Hematopoietic multipotent progenitor cell treated with erythropoietin and hydrocortisone succinate and interleukin-3 and kit ligand, for 8 days (in vitro differentiated cells): ENCODE data around the gene ETFB.
A peak's percentile ranks its signal among the peaks of the same experiment; 100 is the strongest.

Experiments used
- DNase-seq: peaks from one replicate; pipeline ENCODE4 v3.0.0-alpha.2; 2015

The ETFB gene

GRCh38 chr19:51325161-51325976, 40.8 kb downstream of the ETFB start:
- no peak for DNase-seq

DNA sequence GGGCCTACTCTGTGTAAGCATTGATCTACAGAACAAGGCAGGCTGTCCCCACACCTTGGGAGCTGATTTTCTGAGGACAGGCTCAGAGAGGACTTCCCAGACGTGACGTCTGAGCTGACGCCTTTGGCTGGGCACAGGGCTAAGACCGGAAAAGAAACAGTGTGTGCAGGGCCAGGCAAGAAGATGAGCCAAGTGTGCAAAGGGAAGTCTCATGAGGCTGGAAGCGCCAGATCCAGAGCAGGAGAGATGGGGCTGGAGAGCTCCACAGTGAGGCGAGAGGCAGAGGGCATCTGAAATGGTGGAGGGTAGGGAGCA, 42.1 kb downstream of the ETFB start:
- no peak for DNase-seq

DNA sequence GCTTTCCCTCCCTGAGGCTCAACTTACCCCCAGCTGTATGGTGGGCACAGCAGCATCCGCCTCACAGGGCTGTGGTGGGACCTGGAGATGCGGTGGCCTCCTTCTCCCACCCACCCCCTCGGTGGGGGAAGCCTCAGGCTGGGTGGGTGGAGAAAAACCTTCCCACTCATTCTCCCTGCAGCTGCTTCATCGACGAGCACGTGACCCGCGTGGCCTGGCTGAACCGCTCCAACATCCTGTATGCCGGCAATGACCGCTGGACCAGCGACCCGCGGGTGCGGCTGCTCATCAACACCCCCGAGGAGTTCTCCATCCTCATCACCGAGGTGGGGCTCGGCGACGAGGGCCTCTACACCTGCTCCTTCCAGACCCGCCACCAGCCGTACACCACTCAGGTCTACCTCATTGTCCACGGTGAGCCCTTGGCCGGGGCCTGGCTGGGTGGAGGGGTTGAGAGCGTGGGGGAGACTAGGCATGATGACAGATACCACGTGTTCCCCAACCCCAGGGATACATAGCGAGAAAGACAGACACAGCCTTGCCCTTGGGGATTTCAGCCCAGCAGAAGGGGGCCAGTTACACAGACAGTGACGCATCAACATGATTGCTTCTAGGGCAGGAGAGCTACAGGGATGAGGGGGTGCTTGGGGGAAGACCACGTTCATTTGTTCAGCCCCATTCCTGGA, 42.6 kb downstream of the ETFB start:
- DNase-seq, result no peak

GRCh38 chr19:51321799-51322198, 44.4 kb downstream of the ETFB start:
- DNase-seq, result no peak

- no peak for DNase-seq
Observed at GRCh38 chr19:51320280-51320657, 45.9 kb downstream of the ETFB start.

- no peak for DNase-seq
Observed at GRCh38 chr19:51319649-51320279, 46.4 kb downstream of the ETFB start.

- DNase-seq, result no peak
Observed at GRCh38 chr19:51318687-51319648, 47.2 kb downstream of the ETFB start.

GRCh38 chr19:51317968-51318367, 48.2 kb downstream of the ETFB start:
- no peak for DNase-seq

DNA sequence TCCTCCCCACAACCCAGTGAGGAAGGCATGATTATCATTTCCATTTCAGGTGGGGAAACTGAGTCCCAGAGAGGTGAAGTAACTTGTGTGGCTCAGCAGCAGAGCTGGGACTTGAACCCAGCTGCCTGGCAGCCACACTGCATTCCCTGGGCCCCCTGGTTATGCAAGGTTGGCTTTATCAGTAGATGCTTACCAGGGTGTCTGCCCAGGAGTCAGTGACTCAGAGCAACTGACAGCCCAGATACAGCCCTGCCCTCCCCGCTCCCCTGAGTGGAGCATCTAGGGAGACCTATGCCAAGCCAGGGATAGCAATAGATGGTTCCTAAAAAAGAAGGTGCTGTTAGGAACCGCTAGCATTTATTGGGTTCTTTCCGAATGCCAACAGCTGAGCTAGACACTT, 48.8 kb downstream of the ETFB start:
- peak; percentile 56 for DNase-seq

DNA sequence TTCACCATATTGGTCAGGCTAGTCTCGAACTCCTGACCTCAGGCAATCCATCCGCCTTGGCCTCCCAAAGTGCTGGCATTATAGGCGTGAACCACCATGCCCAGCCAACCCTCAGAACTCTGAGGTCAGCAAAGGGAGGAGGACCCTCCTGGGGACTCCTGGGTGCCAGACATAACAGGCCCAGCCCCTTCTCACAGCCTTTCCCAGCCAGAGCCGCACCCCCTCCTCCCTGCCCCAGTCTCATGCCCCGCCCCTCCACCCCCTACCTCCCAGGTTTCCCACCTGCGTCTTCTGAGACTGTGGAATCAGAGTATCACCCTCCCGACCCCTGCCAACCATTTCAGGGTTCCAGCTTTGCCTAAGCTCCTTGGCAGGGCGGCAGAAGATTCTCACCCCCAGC, 49.5 kb downstream of the ETFB start:
- no peak for DNase-seq

DNA sequence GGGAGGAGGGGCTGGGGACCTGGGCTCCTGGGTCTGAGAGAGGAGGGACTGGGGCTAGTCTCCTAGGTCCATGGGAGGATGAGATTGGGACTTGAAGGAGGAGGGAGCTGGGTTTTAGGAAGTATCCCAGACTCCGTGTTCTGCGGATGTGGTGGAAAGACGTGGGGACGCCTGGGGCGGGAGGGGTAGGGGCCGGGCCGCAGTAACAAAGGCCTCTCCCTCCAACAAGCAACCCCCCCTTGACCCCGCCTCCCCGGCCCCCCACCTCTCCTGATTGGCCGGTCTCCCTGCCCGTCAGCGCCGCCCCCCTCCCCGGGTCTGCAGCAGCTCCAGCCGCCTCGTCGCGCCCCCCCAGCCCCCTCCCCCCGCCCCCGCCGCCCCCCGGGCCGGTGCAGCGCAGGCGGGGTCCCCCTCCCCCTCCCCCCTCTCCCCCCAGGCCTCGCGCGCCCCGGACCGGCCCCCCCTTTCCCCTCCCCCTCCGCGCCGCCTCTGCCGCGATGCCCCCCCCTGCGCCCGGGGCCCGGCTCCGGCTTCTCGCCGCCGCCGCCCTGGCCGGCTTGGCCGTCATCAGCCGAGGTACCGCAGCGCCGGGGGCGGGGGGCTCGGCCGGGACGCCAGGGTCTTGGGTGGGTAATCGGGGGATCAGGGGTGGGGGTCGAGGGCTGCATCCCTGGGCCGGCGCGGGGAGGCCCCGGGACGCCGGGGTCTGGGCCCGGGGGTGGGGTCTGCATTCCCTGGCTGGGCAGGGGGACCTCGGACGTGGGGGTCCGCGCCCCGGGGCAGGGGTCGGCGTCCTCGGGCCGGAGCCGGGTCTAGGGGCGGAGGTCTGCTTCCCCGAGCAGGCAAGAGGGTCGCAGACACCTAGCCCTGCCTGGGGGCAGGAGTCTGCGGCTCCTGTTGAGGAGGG, 54.6 kb downstream of the ETFB start, which contains the start of gene IGLON5:
Gene IGLON5, plus strand, starts transcription at position 294 of the 907 bp plus-strand sequence. Its CDS starts 204 bp downstream, at position 498.
- no peak for DNase-seq

DNA sequence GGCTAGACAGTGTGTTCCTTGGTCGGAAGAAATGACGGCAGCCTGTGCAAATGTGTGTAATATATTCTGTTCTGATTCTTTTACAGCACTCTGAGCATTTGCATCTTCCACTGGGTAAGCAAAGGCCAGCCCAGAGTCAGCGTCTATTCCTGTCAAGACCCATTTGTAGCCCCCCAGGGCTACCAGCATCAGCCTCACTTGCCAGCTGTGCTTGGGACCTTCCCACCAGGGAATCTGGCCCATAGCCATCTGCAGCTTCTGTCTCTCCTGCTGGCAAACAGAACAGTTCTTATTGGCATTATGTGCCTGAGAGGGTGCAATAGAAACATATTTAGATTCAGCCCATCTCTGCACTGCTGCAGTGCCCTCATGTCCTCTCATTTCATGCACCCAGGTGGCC, 60.7 kb downstream of the ETFB start:
- no peak for DNase-seq

DNA sequence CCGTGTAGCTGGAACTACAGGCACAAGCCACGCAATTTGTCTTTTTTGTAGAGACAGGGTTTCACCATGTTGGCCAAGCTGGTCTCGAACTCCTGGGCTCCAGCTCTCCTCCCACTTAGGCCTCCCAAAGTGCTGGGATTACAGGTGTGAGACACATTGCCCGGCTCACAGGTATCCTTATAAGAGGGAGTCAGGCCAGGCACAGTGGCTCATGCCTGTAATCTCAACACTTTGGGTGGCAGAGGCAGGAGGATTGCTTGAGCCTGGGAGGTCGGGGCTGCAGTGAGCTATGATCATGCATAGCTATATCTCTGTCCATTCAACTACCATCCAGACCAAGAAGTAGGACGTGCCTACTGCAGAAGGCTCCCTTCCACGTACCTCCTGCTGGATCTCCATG, 64.9 kb downstream of the ETFB start:
- no peak for DNase-seq

- no peak for DNase-seq
Observed at GRCh38 chr19:51297406-51297805, 68.8 kb downstream of the ETFB start.

DNA sequence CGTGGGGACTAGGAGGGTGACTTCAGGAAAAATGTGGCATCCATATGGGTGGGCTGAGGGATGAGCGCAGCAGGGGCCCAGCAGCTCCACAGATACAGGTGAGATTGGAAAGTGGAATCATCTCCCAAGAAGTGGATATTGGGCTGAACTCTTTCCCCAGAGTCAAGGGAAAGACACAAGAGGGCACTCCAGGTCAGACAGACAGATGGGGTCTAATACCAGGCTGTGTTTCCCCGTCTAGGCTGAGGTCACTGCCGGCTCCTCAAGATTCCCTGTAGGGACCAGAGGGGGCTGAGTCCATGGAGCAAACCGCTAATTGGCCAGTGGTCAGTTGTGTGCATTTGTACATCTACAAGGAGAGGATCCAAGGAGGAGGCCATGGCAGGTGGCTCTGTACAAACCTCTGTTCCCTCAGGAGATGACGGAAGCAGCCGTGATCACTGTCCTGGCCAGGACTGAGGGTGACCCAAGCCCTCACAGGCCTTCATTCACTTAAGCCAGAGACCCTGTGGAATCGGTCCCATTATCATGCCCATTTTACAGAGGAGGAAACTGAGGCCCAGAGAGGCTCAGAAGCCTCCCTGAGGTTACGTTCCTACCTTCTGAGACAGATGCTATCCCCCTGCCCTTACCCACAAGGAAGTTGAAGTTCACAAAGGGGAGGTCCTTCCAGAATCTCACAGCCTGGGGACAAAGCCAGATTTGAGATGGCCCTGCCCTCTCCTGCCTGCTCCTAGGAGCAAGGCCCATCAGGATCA, 69.7 kb downstream of the ETFB start:
- DNase-seq, result no peak

DNA sequence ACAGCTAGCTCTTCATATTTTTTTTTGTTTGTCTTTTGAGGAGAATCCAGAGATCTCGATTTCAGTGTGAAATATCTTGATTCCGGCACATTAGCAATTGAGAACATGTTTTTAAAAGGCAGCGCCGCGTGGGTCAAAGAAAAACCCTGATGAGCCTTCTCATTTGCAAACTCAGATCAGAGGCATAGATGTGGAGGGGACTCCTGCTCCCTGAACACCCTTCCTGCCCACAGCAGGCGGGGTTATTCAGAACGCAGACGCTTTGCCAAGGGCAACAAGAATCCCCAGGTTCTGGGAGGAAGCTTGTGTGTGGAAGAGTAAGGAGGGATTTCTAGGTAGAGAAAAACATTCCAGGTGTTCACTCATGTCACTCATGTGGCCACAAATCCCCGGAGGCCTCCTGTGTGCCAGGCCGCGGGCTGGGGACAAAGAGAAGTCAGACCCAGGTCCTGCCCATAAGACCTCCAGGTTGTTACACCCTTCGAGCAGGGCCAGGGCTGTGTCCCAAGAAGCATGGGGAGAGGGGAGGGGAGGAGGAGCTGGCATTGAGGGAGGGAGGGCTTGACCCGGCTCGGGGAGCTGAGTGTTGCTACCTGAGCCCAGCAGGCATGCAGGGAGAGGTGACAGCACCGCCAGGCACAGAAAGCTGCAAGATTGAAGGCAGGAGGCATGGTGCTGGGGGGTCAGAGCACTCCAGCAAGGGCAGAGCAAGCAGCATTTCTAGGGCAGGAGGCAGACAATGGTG, 70.6 kb downstream of the ETFB start:
- no peak for DNase-seq
